GM21528 (cell line): ENCODE measurements around the gene TBXA2R.
"Not testable (repeated sequence)": the region's sequence is repeated elsewhere in the genome, so short reads cannot be mapped to it uniquely, and the experiment has no call there.

Experiments used
- ATAC-seq: cut with Tn5 transposase; IDR thresholded peaks from one replicate; pipeline ENCODE4 v1.9.1; 2021; ENCODE audit warnings: mild to moderate bottlenecking, moderate library complexity; ENCODE audit not compliant: unreplicated experiment, low FRiP score

The TBXA2R gene

DNA sequence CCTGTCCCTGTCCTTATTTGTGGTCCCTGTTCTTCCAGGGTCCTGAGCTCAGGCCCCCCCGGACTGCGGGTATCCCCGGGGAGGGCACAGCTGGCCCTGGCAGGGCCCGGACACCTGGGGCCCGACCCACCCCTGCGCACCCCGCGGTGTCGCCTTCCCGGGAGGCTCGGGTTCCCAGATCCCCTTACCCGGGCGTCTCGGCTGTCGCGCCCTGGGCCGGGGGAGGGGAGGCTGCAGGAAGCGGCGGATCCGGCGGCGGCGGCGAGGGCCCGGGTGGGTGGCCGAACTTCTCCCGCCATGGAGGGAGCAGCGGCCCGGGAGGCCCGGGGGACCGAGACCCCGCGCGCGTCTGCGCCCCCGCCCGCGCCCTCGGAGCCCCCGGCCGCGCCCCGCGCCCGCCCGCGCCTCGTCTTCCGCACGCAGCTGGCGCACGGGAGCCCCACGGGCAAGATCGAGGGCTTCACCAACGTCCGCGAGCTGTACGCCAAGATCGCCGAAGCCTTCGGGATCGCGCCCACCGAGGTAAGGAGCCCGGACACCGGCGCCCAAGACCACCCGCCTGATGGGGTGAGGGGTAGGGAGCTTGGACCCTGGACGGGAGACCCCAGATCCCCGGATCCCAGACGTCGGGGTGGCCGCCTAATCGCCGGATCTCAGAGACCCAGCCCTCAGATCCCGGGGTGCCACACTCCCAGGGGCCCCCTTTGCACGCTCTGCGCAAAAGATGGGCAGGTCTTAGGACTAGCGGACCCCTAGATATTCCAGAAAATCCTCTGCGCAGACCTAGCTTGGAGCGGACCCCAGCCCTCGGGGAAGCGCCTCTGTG lies 21.2 kb downstream of the TBXA2R start, which contains the start of gene GIPC3:
TSS of gene GIPC3 (plus strand) at position 178 of the 826 bp plus-strand sequence. CDS start at position 298, 120 bp downstream.
- no peak for ATAC-seq

- not testable (repeated sequence) for ATAC-seq
Measured at GRCh38 chr19:3584036-3584802, 22.5 kb downstream of the TBXA2R start.

GRCh38 chr19:3581792-3582191 lies 24.9 kb downstream of the TBXA2R start:
- not testable (repeated sequence) for ATAC-seq

- no peak for ATAC-seq
Measured at GRCh38 chr19:3580156-3580934, 26.3 kb downstream of the TBXA2R start.

DNA sequence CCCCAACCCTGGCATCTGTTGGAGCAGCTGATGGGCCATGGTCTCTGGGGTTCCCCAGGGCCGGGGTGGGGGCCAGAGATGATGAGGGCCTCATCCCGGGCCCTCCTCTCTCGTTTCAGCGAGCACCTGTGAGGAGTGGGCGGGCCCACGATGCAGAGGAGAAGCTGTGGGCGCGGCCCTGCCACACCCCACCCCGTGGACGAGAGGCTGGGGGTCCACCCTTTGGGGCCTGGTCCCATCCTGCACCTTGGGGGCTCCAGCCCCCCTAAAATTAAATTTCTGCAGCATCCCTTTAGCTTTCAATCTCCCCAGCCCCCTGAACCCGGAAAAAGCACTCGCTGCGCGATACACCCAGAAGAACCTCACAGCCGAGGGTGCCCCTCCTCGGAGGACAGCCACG lies 28.3 kb downstream of the TBXA2R start:
- no peak for ATAC-seq

- ATAC-seq = no peak
Measured at GRCh38 chr19:3577723-3578344, 28.8 kb downstream of the TBXA2R start.

DNA sequence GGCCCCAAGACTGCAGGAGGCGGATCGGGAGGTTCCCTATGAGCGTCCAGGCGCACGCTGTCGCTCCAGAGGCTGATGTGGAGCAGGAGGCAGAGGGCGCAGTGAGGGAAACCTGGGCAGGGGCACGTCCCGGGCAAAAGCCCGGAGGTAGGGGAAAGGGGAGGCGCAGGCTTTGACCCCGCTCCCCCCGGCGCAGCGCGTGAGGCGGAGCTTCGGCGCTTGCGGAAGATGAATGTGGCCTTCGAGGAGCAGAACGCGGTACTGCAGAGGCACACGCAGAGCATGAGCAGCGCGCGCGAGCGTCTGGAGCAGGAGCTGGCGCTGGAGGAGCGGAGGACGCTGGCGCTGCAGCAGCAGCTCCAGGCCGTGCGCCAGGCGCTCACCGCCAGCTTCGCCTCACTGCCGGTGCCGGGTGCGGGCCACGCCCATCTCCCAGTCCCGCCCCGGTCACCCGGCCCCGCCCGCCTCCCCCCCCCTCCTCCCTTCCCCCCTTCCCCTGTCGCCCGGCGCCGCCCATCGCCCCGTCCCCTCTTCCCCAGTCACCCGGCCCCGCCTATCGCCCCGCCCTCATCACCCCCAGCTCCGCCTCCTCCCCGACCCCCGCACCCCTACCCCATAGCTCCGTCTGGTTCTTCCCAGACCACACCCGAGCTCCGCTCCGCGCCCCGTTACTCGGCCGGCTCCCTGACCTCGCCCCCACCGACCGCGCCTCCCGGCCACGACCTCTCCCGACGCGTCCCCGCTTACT lies 29.8 kb downstream of the TBXA2R start:
- ATAC-seq = no peak

DNA sequence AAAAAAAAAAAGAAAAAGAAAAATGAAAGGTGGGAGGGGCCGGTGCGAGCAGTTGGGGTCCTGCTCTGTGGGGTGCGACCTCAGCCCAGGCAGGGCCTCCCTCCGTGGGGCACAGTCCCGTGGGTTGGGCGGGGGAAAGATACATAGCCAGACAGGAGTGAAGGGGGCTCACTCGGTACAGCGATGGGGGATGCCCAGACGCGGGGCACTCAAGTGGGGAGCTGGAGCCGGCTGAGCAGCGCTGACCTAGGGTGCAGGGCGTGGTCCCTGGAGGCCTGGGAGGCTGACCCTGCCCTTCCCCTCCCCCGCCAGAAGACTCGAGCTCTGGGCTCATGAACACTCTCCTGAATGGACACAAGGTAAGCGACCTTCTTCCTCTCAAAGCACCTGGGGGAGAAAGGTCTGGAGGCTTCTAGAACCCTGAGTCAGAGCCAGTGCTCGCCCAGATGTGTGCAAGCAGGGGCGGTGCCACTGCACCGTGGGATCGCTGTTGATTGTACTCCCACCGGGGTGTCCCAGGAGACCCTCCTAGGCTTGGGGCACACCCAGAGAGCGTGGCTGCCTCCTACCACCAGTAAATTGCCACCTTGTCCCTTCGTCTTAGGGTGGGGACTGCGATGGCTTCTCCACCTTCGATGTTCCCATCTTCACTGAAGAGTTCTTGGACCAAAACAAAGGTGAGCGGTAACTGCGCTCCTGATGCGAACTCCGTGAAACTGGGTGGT lies 30.6 kb downstream of the TBXA2R start:
- no peak for ATAC-seq

- no peak for ATAC-seq
Measured at GRCh38 chr19:3575260-3575741, 31.4 kb downstream of the TBXA2R start.

GRCh38 chr19:3573858-3574637 lies 32.6 kb downstream of the TBXA2R start:
- no peak for ATAC-seq

GRCh38 chr19:3573162-3573857 lies 33.4 kb downstream of the TBXA2R start:
- ATAC-seq = peak; percentile 17

GRCh38 chr19:3572855-3573161 lies 33.9 kb downstream of the TBXA2R start, which contains the start of gene HMG20B:
Gene HMG20B (plus strand): TSS chr19:3572944. CDS start chr19:3573310, 366 bp downstream.
- ATAC-seq = no peak

GRCh38 chr19:3572132-3572854 lies 34.4 kb downstream of the TBXA2R start:
- ATAC-seq = peak; percentile 89

- ATAC-seq = no peak
Measured at GRCh38 chr19:3570606-3571011, 36.1 kb downstream of the TBXA2R start.

DNA sequence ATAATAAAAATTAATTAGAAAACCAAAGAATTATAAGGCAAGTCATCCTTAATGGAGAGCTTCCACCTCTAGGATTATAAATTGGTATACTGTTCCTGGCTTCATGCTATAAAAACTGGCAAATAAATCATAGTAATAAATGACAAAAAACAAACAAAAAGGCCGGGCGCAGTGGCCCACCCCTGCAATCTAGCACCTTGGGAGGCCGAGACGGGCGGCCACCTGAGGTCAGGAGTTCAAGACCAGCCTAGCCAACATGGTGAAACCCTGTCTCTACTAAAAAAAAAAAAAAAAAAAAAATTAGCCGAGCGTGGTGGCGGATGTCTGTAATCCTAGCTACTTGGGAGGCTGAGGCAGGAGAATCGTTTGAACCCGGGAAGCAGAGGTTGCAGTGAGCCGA lies 36.6 kb downstream of the TBXA2R start:
- ATAC-seq = not testable (repeated sequence)

DNA sequence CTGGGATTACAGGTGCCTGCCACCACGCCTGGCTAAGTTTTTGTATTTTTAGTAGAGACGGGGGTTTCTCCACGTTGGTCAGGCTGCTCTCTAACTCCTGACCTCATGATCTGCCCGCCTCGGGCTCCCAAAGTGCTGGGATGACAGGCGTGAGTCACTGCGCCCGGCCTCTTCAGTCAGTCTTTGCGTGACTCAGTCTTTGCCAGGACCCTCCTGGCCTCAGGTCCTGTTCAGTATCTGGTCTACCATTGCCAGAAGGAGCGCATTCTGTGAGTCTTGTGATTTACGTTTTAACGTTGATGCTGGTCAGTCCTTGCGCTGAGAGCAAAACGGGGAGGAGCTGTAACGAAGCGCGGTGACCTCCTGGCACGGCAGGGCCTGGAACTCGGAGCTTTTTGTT lies 41.5 kb downstream of the TBXA2R start:
- no peak for ATAC-seq
